ENCODE results near the gene SSBP2. TPM values are rescaled to one million over a fixed set of nuclear protein-coding genes. Genes with fewer than 3 reads are reported as not detected.
A peak's percentile ranks its signal among the peaks of the same experiment; 100 is the strongest.
"Not testable (repeated sequence)": the region's sequence is repeated elsewhere in the genome, so short reads cannot be mapped to it uniquely, and the experiment has no call there.

Gene SSBP2
- total and polyA plus RNA-seq, 4 donors = 17.2 to 99.9 (median 27.3) TPM

- H3K36me3 ChIP-seq (ENCODE audit: control insufficient read depth in 4 of 4, insufficient read depth in 4 of 4, low read length in 4 of 4) = peaks cover 0 to 3% (median 1%) of the 10 kb centered on the region in 4 donors
- no peak overlapping the region for H3K9ac ChIP-seq (ENCODE audit: insufficient read depth in 1 of 2, low read length in 2 of 2)
- TF ChIP-seq, protein P1, sequence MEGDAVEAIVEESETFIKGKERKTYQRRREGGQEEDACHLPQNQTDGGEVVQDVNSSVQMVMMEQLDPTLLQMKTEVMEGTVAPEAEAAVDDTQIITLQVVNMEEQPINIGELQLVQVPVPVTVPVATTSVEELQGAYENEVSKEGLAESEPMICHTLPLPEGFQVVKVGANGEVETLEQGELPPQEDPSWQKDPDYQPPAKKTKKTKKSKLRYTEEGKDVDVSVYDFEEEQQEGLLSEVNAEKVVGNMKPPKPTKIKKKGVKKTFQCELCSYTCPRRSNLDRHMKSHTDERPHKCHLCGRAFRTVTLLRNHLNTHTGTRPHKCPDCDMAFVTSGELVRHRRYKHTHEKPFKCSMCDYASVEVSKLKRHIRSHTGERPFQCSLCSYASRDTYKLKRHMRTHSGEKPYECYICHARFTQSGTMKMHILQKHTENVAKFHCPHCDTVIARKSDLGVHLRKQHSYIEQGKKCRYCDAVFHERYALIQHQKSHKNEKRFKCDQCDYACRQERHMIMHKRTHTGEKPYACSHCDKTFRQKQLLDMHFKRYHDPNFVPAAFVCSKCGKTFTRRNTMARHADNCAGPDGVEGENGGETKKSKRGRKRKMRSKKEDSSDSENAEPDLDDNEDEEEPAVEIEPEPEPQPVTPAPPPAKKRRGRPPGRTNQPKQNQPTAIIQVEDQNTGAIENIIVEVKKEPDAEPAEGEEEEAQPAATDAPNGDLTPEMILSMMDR (IDR thresholded peaks at IDR 0.05; ENCODE audit: control extremely low read depth, extremely low read depth) = no peak
- H3K4me1 ChIP-seq (ENCODE audit: control insufficient read depth in 5 of 5, insufficient read depth in 5 of 5, low read length in 5 of 5) = peaks cover 0 to 6% (median 0%) of the 10 kb centered on the region in 5 donors
- no peak overlapping the region for H3K4me3 ChIP-seq
- ATAC-seq (ENCODE audit: insufficient read depth, low FRiP score) = no peak
- DNase-seq = no peak
- no peaks in the 10 kb centered on the region for H3K27me3 ChIP-seq (ENCODE audit: control insufficient read depth in 3 of 3, insufficient read depth in 3 of 3, low read length in 2 of 3)
- WGBS, 2 donors = 93 to 97% methylated on average over 3 of the region's 3 CpGs
- no peaks in the 10 kb centered on the region for H3K9me3 ChIP-seq (ENCODE audit: control insufficient read depth in 4 of 4, insufficient read depth in 3 of 4, low read length in 3 of 4)
- H3K27ac ChIP-seq (ENCODE audit: low read depth in 1 of 2, low read length in 1 of 2) = no peak overlapping the region
Measured at GRCh38 chr5:81486711-81487110, 264.2 kb downstream of the SSBP2 start.

- Histone ChIP-seq H3K27me3 (ENCODE audit: control insufficient read depth in 3 of 3, insufficient read depth in 3 of 3, low read length in 2 of 3) (no peaks in the 10 kb centered on the region), H3K4me1 (ENCODE audit: control insufficient read depth in 5 of 5, insufficient read depth in 5 of 5, low read length in 5 of 5) (peaks cover 0 to 6% (median 0%) of the 10 kb centered on the region in 5 donors), H3K4me3 (no peak overlapping the region), H3K9me3 (ENCODE audit: control insufficient read depth in 4 of 4, insufficient read depth in 3 of 4, low read length in 3 of 4) (no peaks in the 10 kb centered on the region), H3K9ac (ENCODE audit: insufficient read depth in 1 of 2, low read length in 2 of 2) (no peak overlapping the region), H3K36me3 (ENCODE audit: control insufficient read depth in 4 of 4, insufficient read depth in 4 of 4, low read length in 4 of 4) (peaks cover 0 to 4% (median 2%) of the 10 kb centered on the region in 4 donors), H3K27ac (ENCODE audit: low read depth in 1 of 2, low read length in 1 of 2) (peak overlapping the region in 1 of 2 donors; percentile 54)
- DNase-seq (peak in 2 of 3 donors; percentile 37 to 58), ATAC-seq (ENCODE audit: insufficient read depth, low FRiP score) (no peak)
- TF ChIP-seq, protein P1 (IDR thresholded peaks at IDR 0.05; ENCODE audit: control extremely low read depth, extremely low read depth) = no peak
- WGBS, 2 donors = 62 to 92% methylated on average over 2 of the region's 2 CpGs
Measured at GRCh38 chr5:81482595-81482994, 268.3 kb downstream of the SSBP2 start.

GRCh38 chr5:81473395-81473794 lies 277.5 kb downstream of the SSBP2 start:
- not testable (repeated sequence) for H3K27ac ChIP-seq (ENCODE audit: low read depth in 1 of 2, low read length in 1 of 2); DNase-seq; H3K4me3 ChIP-seq; ATAC-seq (ENCODE audit: insufficient read depth, low FRiP score); H3K9me3 ChIP-seq (ENCODE audit: control insufficient read depth in 4 of 4, insufficient read depth in 3 of 4, low read length in 3 of 4); H3K9ac ChIP-seq (ENCODE audit: insufficient read depth in 1 of 2, low read length in 2 of 2); H3K4me1 ChIP-seq (ENCODE audit: control insufficient read depth in 5 of 5, insufficient read depth in 5 of 5, low read length in 5 of 5); H3K27me3 ChIP-seq (ENCODE audit: control insufficient read depth in 3 of 3, insufficient read depth in 3 of 3, low read length in 2 of 3)
- 97 to 98% methylated on average over 3 of the region's 3 CpGs for WGBS, 2 donors
- peaks cover 0 to 22% (median 16%) of the 10 kb centered on the region in 4 donors for H3K36me3 ChIP-seq (ENCODE audit: control insufficient read depth in 4 of 4, insufficient read depth in 4 of 4, low read length in 4 of 4)

- DNase-seq (no peak), ATAC-seq (ENCODE audit: insufficient read depth, low FRiP score) (no peak)
- Histone ChIP-seq H3K36me3 (ENCODE audit: control insufficient read depth in 4 of 4, insufficient read depth in 4 of 4, low read length in 4 of 4) (peaks cover 0 to 33% (median 16%) of the 10 kb centered on the region in 4 donors), H3K9ac (ENCODE audit: insufficient read depth in 1 of 2, low read length in 2 of 2) (no peak overlapping the region), H3K4me1 (ENCODE audit: control insufficient read depth in 5 of 5, insufficient read depth in 5 of 5, low read length in 5 of 5) (no peaks in the 10 kb centered on the region), H3K27ac (ENCODE audit: low read depth in 1 of 2, low read length in 1 of 2) (no peak overlapping the region), H3K4me3 (no peak overlapping the region), H3K27me3 (ENCODE audit: control insufficient read depth in 3 of 3, insufficient read depth in 3 of 3, low read length in 2 of 3) (no peaks in the 10 kb centered on the region), H3K9me3 (ENCODE audit: control insufficient read depth in 4 of 4, insufficient read depth in 3 of 4, low read length in 3 of 4) (peaks cover 0 to 4% (median 0%) of the 10 kb centered on the region in 4 donors)
- TF ChIP-seq, protein P1 (IDR thresholded peaks at IDR 0.05; ENCODE audit: control extremely low read depth, extremely low read depth) = no peak
Measured at GRCh38 chr5:81469676-81470075, 281.2 kb downstream of the SSBP2 start.

Measured in lung (tissue), 12 donors.